T-helper 2 cell (primary cell): ENCODE data around the gene SLC1A2.
A peak's percentile ranks its signal among the peaks of the same experiment; 100 is the strongest.

Experiments
- DNase-seq, 5 experiments: peaks; one replicate each; pipeline versions ENCODE4 v3.0.0 to v3.0.0-alpha.2; 2012 to 2022

The SLC1A2 gene

DNA sequence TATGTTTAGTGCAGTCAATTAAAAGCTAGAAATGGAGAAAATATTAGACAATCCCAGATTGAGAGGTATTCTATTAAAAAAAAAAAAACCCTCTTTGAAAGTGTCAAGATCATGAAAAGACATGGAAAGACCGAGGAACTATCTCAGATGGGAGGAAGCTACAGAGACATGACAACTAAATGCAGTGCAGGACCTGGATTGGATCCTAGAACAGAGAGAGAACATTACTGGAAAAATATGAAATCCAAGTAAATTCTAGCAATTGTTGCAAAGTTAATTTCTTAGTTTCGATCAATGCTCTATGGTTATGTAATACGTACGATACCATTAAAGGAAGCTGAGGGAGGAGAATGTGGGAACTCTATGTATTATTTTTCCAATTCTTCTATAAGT, 43.2 kb downstream of the SLC1A2 start:
- no peak for DNase-seq

DNA sequence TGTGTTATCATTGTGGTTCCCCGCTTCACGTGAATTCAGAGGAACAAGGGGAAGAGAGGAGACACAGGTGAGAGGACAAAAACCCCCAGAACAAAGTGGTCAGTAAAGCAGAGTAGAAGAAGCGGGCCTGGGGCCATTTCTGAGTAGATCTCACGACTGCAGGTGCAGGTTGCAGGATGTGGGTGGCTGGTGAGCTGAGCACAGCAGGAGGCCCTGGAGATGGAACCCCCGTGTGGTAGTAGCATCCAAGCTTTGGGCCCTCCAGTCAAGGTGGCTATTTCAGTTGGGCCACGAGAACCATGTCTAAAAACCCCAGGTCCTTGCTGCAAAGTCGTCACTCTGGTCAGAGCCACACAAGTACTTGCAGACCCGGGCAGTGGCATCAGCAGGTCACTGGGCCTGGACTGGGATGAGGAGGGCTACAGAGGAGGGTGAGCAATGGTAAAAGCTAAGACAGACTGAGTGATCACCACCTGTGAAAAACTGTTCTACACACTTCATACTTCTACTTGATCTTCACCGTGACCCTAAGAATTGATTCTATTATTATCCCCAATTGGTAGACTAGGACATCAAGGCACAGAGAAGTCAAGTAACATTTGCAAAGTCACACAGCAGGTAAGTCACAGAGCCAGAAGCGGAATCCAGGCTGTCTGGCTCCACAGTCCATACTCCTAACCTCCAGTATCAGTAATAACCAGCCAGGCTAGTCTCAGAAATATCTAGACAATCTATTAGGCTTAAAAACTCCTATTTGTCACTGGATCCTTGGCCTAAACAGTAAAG, 43.8 kb downstream of the SLC1A2 start:
- no peak for DNase-seq

DNA sequence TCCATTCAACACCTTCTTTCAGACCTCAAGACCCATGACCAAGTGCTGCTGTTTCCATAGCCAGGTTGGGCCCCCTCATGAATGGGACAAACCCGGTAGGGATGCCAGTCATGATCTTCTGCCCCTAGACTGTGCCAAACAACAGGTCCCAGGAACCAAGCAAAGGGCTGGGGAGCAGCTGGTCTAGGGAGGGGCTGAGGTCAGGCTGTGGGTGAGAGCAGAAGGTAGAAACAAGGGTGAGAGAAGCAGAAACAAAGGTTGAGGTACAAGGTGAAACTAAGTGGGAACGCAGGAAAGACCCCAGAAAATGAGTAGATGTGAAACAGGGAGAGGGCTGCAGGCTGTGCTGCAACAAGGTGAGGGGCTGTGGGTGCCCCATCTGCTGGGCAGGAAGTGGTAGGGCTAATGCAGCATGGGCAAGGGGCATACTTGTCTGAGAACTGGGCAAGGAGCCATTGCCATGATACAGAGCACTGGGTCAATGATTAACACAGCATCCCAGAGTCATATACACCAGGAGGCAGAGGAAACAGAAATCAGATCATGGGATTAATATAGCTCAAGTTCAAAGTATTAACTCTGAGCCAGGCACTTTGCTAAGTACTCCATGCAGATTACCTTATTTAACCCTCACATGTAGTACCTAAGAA, 45.9 kb downstream of the SLC1A2 start:
- DNase-seq: no peak

DNA sequence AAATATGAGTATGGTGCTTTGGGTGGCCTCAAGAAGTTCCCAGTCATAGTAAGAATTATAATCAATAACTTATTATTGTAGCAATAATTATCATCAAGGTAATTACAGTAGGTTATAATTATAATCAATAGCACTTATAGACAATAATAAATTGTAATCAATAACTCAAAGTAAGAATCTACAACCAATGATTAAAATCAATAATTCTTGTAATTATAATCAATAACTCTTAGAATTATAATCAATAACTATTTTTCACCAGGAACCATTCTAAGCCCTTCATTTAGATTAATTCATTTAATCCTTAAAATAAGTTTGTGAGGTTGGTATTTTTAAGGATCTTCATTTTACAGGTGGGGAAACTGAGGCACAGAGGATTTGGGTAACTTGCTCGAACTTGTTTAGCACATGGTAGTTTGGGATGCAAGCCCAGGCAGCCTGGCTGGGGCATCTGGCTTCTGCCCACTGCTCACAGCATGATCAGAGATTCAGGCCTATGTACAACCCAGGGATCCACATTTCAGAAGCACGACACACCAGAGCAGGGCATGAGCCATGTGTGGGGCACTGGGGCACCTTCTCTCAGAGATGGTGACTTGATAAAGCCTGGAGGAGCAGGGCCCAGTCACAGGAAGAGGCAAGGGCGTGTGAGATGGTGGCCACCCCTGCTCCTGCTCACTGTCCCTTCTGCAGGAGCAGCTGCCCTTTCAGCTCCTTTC, 46.6 kb downstream of the SLC1A2 start:
- DNase-seq: no peak

DNA sequence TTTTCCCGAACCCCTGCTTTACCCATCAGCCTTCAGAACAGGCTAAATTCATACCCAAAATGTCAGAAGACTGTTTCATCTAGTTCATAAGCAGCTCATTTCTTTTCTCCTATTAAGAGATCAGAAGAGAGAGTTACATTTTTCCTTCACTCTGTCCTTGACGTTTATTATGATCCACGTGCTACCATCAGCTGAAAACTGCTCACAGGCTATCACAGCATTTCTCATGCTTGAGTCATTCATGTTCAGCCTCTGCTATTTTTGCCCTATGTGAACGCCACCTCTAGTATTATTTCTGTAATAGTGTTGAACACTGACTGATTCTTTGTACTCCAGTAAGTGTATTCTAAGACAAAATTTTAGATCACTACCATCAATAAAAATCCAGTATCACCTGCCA, 51.9 kb downstream of the SLC1A2 start:
- DNase-seq: no peak

DNA sequence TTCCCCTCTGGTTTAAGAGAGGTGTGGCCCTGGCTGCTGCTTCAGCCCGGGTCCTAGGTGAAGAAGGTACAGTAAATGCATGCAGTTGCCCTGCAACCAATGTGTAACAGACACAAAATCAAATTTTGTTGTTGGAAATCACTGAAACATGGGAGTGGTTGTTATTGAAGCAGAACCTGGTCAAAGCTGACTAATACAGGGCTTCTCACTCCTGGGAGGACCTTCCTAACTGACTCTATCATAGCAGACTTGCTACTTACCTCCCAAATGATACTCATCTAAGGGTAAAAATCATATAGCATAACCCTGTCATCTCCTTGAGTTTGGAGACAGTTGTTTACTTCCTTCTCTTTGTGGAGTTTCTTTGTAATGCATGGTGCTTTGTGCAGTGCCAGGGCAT, 52.6 kb downstream of the SLC1A2 start:
- DNase-seq: no peak

DNA sequence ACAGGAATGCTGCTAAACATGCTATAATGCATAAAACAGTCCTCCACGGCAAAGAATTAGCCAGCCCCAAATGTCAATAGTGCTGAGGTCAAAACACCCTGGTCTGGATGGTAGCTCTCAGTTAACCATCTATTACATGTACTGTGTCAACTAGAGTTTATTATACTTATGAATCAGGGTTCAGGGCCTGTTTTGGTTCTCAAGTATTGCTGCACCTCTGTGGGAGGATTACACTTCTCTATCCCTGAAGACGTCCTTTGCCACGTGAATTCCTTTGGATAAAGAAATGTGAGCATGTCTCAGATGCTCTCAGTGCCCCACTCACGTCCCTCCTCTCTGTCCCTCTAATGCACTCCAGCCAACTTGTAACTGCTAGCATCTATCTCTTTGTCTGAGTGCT, 53.4 kb downstream of the SLC1A2 start:
- DNase-seq: no peak

DNA sequence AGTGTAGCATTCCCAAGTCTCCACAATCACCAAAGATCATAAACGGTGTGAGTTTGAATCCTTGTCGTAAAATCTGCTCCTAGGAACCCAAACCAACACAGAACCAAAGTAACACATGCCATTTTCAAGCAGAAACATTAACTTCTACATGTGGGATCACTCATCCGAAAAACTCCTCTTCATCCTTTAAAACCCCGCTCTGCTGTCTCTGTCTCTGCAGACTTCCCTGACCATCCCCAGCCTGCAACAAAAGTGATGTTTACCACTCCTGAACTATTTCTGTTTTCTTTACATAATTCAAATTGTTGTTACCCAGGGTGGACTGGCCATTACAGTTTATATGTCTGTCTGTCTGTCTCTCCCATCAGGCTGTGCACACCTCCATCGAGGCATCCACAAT, 54.0 kb downstream of the SLC1A2 start:
- DNase-seq: no peak

DNA sequence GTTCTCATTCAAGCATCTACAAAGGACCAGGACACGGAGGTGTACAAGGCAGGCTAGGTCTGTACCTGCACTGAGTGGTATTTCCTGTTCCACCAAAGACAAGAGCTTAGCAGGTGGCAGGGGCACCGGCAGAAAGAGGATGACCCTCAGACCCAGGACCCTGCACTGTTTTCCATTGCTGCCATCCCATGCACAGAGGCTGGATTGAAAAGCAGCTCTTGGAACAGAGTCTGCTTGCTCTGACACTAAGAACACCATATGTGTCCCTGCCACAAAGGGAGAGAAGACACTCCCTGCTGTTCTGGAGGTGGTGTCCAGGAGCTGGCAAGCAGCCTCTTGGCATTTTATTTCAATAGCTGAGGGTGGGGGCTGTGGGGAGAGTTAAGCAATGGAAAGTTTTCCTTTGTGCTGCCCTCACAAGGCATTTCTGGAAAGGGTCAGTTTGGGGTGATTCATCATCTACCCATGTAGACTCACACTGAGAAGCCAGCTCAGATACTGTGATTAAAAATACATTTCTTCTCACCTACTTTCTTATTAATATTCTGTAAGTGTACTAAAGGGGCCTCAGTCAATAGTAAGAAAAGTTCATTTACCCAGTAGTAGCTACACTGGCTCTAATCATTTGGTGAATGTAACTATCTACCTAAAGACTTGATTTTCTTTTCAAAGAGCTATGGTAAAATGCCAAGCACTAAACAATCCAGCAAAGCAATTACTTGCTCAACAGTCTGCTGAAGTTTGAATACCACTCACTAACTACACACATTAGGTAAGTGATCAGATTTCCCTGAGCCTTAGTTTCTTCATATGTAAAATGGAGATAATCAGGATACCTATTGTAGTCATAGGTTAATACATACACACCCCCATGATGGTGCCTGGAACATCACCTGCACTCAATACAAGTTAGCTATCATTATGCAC, 55.2 kb downstream of the SLC1A2 start:
- no peak for DNase-seq

DNA sequence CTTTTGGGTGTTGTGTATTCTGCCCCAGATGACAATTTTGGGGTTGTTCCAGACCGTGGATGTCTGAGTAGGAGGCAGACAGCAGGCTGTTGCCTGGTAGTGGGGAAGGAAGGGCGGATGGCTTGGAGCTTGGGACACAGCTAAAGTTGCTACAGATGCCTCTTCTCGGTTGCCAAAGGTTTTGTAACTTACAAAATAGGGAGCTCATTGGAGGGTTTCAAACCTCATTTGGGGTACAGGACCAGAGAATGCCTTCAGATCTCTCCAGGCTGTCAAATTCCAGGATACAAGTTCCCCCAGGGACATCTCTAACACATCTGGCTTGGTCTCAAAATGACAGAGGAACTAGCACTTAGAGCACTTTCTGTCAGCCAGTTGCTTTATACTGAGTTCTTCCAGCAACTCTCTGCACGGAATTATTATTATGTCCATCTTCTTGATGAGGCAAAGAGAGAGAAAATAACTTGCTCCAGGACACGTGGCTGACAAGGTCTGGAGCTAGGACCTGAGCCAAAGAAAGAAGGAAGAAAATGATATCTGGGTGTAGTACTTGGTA, 56.0 kb downstream of the SLC1A2 start:
- DNase-seq: no peak

DNA sequence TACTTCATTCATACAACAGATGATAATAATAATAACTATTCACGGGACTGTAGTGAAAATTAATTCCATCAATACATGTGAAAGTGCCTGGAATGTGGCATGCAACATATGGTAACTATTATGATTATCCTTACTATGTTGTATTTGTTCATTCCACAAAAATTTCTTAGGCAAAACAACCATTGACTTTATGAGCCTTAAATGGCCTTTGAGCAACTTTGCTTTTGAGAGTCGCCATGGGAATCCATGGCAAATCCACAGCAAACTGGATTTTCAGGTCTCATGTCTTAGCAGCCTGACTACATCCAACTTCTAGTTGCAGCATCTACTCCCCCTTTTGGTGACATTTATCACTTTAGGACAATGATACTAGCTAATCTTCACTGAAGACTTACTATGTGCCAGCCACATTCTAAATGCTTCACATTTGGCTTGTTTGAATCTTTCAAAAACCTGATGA, 56.8 kb downstream of the SLC1A2 start:
- DNase-seq: no peak

DNA sequence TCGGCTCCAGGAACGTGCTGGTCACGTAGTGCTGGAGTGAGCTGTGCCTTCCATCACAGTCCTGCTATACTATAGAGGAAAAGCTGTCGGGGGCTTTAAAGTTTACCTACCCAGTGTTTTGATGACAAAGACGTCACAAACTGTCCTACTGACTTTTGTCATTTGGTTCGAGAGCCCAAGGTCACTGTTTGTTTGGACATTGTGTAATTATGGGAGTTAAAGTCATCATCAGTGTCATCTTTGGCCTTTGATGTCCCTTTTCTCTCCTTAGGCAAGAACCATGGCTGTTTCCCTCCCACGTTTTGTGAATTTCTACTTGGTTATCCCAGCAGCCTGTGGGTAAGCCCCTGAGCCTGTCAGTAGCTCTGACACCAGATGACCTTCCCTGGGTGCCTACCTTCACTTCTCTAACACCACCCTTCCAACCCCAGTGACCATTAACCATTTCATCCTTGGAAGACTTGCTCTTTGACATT, 59.3 kb downstream of the SLC1A2 start:
- DNase-seq: no peak

DNA sequence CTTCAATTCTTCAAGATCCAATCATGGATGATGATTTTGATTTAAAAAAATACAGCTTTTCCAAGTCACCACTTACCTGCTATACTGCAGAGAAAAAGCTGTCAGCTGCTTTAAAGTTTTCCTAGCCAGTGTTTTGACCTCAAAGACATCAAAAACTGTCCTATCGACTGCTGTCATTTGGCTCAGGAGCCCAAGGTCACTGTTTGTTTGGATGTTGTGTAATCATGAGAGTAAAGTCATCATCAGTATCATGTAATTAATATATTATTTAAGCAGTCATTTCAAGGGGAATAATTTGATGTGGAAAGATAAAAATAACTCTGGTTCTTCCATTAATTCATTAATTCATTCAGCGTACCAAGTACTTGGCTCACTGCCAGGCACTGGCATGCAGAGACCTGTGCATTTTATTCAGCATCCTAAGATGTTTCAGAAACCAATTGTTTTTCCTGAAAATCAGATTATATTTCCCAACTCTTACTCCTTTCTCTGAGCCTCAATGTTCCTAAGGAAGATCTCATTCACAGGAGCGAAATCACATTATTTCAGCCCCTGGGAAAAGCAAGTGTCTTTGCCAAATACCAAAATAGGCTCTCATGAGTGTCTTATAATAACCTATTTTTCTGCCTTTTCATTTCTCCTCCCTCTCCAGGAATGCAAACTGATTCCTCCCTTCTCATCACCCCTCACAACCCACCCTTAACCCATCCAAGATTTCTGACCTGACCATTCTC, 59.9 kb downstream of the SLC1A2 start:
- no peak for DNase-seq

DNA sequence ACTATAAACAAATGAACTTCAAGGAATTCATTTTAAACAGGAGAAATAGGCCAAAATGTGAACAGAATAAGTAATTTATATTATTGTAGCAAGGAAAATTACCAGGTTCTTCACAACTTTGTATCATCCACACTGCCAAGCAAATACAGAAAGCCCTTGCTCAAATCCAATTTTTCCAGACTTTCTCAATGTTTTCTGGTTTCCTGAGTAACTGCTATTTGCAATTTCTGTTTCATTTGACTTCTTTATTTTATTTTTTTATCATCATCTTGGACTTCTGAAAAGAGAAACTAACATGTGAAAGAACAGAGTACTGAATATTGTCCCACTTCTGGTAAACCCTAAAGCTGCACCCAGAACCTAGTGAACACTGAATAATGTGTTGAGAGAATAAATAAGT, 61.0 kb downstream of the SLC1A2 start:
- no peak for DNase-seq

DNA sequence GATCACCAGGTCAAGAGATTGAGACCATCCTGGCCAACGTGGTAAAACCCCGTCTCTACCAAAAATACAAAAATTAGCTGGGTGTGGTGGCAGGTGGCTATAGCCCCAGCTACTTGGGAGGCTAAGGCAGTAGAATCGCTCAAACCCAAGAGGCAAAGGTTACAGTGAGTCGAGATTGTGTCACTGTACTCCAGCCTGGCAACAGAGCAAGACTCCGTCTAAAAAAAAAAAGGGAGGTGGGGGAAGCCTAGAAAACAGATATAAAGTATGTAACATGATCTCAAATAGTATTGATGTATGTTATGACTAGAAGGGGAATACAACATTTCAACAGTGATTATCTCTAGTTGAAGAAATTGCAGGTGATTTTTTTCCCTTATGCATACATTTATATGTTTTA, 61.4 kb downstream of the SLC1A2 start:
- no peak for DNase-seq

DNA sequence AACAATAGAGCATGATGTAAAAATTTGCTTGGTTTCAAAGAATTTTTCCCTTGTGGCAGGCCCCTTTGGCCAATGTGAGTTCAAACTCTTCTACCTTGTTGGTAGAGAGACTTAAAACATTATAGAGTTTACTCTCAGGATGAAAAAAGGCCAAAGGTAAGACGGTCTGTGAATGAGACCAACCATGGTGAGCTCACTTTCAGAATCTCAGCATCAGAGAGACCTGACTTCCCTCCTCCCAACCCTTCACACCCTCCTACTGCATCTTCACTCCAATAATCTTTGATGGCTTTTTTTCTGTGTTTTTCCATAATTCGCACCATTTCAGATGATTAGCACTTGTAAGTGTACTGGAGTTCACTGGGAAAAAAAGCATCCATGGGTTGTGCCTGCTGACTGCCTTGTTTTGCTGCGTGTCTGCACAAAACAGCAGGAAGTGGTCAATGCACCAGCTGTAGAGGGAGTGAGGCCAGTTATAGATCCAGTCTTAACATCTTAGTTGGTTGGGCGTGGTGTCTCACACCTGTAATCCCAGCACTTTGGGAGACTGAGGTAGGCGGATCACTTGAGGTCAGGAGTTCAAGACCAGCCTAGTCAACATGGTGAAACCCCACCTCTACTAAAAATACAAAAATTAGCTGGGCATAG, 64.1 kb downstream of the SLC1A2 start:
- peak in 1 of 5 experiments; percentile 7 for DNase-seq

DNA sequence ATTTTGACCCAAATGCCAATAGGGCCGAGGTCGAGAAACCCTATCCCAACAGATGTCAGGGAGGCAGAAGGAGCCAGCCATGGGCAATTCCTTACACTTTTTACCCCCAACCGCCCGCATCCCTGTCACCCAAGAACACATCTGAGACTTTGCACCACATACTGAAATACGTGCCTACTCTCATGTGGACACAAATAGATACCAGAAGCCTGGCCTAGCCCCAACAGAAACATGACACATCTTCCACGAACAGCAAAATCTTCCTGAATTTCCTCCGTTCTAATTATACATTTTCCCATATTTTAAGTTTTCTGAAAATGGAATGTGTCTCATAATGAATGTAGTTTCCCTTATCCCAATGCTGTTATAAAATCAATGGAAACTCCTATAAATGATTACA, 64.7 kb downstream of the SLC1A2 start:
- DNase-seq: no peak

DNA sequence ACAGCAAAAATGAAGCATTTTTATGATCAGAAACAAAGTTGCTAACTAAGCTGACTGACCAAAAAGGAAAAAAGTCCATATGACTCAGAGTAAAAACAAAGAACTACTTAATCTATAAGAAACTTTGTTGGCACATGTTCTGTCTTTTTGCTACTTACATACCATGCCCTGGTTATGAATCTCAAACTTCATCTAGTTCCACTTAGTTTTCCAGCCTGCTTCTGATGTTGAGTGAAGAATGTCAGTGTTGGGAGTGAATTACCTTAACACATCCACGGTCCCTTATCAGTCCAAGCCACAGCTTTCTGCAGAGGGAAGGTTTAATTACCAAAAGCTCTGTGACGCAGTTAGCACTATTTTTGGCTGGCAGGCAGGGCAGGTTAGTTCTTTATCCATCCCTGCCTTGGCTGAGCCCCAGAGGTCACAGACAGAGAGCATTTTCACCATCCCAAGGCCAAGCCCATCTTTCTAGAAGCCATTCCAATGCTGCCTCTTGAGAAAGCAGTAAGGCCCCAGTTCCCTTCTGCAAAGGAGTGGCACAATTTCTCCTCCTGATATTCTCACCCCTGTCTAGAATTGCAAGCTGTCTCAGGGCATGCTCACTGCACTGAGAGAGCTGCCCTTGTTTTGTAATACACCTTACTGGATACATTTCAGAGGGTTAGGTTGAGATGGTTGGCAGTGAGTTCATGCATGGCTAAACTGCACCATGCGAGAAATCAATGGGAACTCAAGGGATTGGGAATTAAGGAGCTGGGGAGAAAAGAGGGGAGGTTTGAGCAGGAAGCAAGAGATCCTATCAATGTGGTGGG, 67.1 kb downstream of the SLC1A2 start:
- no peak for DNase-seq

DNA sequence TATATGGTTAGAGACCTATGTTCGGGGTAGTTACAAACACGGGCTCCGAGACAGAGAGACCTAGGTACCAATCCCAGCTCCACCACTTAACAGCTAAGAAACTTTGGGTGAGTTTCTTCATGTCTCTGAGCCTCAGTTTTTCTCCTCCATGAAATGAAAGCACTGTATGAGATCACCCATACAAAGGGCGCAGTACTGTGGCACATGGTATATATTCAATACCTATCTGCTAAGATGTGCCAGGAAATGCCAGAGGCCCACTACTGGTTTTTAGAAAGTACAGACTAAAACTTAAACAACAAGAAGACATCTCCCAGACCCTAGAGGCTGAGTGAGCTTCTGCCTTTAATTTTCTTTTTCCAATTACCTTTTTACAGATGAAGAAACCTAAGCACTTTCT, 69.5 kb downstream of the SLC1A2 start:
- DNase-seq: no peak
